GM23248 (cell line): ENCODE data around the gene GPATCH2.

Experiments used
- EZH2 ChIP-seq: fragments of 200-600 bp; sonication (generic); IDR thresholded peaks from 2 replicates; pipeline ENCODE4 v1.6.1; 2018; ENCODE audit warnings: antibody characterized with exemption, mild to moderate bottlenecking; ENCODE audit not compliant: insufficient read depth, poor library complexity, severe bottlenecking
- EZH2phosphoT487 ChIP-seq: fragments of 200-600 bp; sonication (generic); IDR thresholded peaks from 2 replicates; pipeline ENCODE4 v1.6.1; 2018; ENCODE audit warnings: antibody characterized with exemption, moderate library complexity, mild to moderate bottlenecking, low read depth; ENCODE audit not compliant: insufficient read depth

DNA sequence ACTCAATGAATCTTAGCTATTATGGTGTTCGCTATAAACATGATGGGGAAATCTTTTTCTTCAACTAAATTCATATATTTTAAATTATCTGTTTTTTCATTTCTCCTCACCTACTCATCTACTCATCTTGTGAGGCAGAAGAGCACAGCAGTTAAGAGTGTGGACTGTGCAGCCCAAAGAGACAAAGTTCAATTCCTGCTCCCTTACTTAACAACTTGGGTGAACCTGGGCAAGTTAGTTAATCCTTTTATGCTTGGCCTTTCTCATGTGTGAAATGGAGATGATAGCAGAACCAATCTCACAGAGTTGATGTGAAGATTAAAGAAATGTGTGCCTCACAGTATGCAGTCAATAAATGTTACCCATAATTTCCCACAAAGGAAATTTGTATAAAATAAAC lies 168.2 kb downstream of the GPATCH2 start:
- TF ChIP-seq EZH2 (no peak), EZH2phosphoT487 (no peak)
